Measurements from ENCODE around the gene EFCAB9.

DNA sequence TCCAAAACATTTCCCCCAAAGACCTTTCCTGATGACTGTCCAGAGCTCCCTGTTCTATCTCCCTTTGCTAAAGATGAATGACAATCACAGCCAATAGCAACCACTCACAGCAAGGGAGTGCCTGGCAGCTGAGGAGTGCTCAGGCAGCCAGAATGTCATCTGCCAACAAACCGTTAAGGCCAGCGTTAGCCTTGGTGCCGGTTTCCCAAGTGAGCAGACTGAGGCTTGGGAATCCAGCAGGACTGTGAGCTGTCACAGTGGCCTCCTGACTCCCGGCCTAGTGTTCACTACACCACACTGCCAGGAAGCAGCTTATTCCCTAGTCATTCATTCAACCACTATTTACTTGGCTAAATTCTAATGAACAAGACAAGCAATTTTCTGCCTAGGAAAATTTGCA is 30.6 kb upstream of the EFCAB9 start:
- TF ChIP-seq, protein P1, sequence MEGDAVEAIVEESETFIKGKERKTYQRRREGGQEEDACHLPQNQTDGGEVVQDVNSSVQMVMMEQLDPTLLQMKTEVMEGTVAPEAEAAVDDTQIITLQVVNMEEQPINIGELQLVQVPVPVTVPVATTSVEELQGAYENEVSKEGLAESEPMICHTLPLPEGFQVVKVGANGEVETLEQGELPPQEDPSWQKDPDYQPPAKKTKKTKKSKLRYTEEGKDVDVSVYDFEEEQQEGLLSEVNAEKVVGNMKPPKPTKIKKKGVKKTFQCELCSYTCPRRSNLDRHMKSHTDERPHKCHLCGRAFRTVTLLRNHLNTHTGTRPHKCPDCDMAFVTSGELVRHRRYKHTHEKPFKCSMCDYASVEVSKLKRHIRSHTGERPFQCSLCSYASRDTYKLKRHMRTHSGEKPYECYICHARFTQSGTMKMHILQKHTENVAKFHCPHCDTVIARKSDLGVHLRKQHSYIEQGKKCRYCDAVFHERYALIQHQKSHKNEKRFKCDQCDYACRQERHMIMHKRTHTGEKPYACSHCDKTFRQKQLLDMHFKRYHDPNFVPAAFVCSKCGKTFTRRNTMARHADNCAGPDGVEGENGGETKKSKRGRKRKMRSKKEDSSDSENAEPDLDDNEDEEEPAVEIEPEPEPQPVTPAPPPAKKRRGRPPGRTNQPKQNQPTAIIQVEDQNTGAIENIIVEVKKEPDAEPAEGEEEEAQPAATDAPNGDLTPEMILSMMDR (conservative IDR thresholded peaks at IDR 0.05) = no peak
- TF ChIP-seq ZFX (IDR thresholded peaks at IDR 0.05) = no peak

All from C4-2B (cell line).